HS-27A (cell line): ENCODE data around the gene SAMHD1.

Experiments used
- DNase-seq: peaks from one replicate; pipeline ENCODE4 v3.0.0-alpha.2; 2012; ENCODE audit warnings: low read depth, missing footprints

SAMHD1 gene

GRCh38 chr20:36873498-36874189 is 77.9 kb downstream of the SAMHD1 start:
- DNase-seq, result no peak

- DNase-seq, result no peak
Measured at GRCh38 chr20:36872852-36873251, 78.7 kb downstream of the SAMHD1 start.

GRCh38 chr20:36871640-36872570 is 79.6 kb downstream of the SAMHD1 start:
- no peak for DNase-seq

- no peak for DNase-seq
Measured at GRCh38 chr20:36866681-36867495, 84.6 kb downstream of the SAMHD1 start.

GRCh38 chr20:36866164-36866563 is 85.3 kb downstream of the SAMHD1 start:
- no peak for DNase-seq

- DNase-seq, result no peak
Measured at GRCh38 chr20:36865861-36866149, 85.7 kb downstream of the SAMHD1 start.

- no peak for DNase-seq
Measured at GRCh38 chr20:36865076-36865860, 86.2 kb downstream of the SAMHD1 start.

GRCh38 chr20:36862857-36863668 is 88.4 kb downstream of the SAMHD1 start:
- no peak for DNase-seq

- DNase-seq, result peak; percentile 86
Measured at GRCh38 chr20:36861875-36862801, 89.4 kb downstream of the SAMHD1 start.

- no peak for DNase-seq
Measured at GRCh38 chr20:36861625-36861874, 90.0 kb downstream of the SAMHD1 start.

- DNase-seq, result no peak
Measured at GRCh38 chr20:36860811-36861624, 90.5 kb downstream of the SAMHD1 start.

GRCh38 chr20:36860339-36860738 is 91.2 kb downstream of the SAMHD1 start:
- no peak for DNase-seq

- DNase-seq, result no peak
Measured at GRCh38 chr20:36859700-36860330, 91.7 kb downstream of the SAMHD1 start.

- DNase-seq, result no peak
Measured at GRCh38 chr20:36859282-36859555, 92.3 kb downstream of the SAMHD1 start.

- no peak for DNase-seq
Measured at GRCh38 chr20:36856691-36857635, 94.5 kb downstream of the SAMHD1 start.

GRCh38 chr20:36856195-36856594 is 95.3 kb downstream of the SAMHD1 start:
- DNase-seq, result no peak

GRCh38 chr20:36855241-36855657 is 96.3 kb downstream of the SAMHD1 start:
- no peak for DNase-seq
